Activated T-cell treated with anti-CD3 and anti-CD28 coated beads, Interleukin-2, amount 50 U/mL, for 24 hours (primary cell): Measurements from ENCODE around the gene DDIAS.

Experiments
- DNase-seq: peaks from one replicate; pipeline ENCODE4 v3.0.0-alpha.2; 2020
- H3K27ac Mint-ChIP-seq: 2 replicates; pipeline ENCODE4 v1.8.0; 2020; ENCODE audit warnings: mild to moderate bottlenecking, mixed read lengths
- H3K27me3 Mint-ChIP-seq: 2 replicates; pipeline ENCODE4 v1.8.0; 2020; ENCODE audit warnings: mixed read lengths
- H3K36me3 Mint-ChIP-seq: 2 replicates; pipeline ENCODE4 v1.8.0; 2020; ENCODE audit warnings: low read depth, mixed read lengths
- H3K4me1 Mint-ChIP-seq: 2 replicates; pipeline ENCODE4 v1.8.0; 2020; ENCODE audit warnings: low read depth, mixed read lengths
- H3K4me3 Mint-ChIP-seq: 2 replicates; pipeline ENCODE4 v1.8.0; 2020; ENCODE audit warnings: mild to moderate bottlenecking, moderate library complexity, mixed read lengths
- H3K9me3 Mint-ChIP-seq: 2 replicates; pipeline ENCODE4 v1.8.0; 2020; ENCODE audit warnings: mixed read lengths

DDIAS gene

GRCh38 chr11:82872377-82873150 lies 29.0 kb upstream of the DDIAS start:
- Mint-ChIP-seq H3K27me3 (no peaks in the 10 kb centered on the region), H3K27ac (peak overlapping the region; percentile 22), H3K4me3 (no peak overlapping the region), H3K9me3 (peaks cover 6% of the 10 kb centered on the region), H3K4me1 (peaks cover 30% of the 10 kb centered on the region), H3K36me3 (peaks cover 3% of the 10 kb centered on the region)
- no peak for DNase-seq

GRCh38 chr11:82873919-82874333 lies 27.6 kb upstream of the DDIAS start:
- no peak overlapping the region for H3K4me3 Mint-ChIP-seq
- H3K27ac Mint-ChIP-seq, result peak overlapping the region; percentile 79
- H3K9me3 Mint-ChIP-seq, result peaks cover 14% of the 10 kb centered on the region
- no peak for DNase-seq
- H3K36me3 Mint-ChIP-seq, result peaks cover 14% of the 10 kb centered on the region
- H3K4me1 Mint-ChIP-seq, result peaks cover 28% of the 10 kb centered on the region
- no peaks in the 10 kb centered on the region for H3K27me3 Mint-ChIP-seq

- peak overlapping the region; percentile 30 for H3K27ac Mint-ChIP-seq
These were observed 26.7 kb upstream of the DDIAS start for GRCh38 chr11:82874646-82875523.

DNA sequence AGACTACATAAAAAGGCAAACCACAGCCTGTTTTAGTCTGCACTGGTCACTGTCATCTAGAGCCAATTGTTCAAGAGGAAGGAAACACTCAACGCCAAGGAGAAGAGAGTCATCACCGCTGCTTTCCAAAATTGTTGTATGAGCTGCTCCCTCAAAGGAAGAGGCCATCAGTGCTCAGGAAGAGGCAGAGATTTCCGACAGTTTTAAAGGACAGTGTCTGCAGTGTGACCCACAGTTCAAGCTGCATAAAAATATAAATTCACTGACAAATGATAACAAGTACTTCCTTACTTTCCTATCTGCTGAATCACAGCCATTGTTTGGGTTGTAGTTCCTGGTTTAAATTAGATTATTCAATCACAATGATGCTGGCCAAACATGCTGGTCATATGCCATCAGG lies 17.7 kb upstream of the DDIAS start:
- Mint-ChIP-seq H3K36me3 (peaks cover 21% of the 10 kb centered on the region), H3K9me3 (peaks cover 10% of the 10 kb centered on the region), H3K27me3 (no peaks in the 10 kb centered on the region), H3K27ac (no peak overlapping the region), H3K4me1 (no peaks in the 10 kb centered on the region), H3K4me3 (no peak overlapping the region)
- DNase-seq, result no peak

More at GRCh38 chr11:82874646-82875523, 26.7 kb upstream of the DDIAS start:
- Mint-ChIP-seq H3K4me3 (no peak overlapping the region), H3K4me1 (peaks cover 28% of the 10 kb centered on the region), H3K9me3 (peaks cover 18% of the 10 kb centered on the region), H3K27me3 (no peaks in the 10 kb centered on the region), H3K36me3 (peaks cover 21% of the 10 kb centered on the region)
- no peak for DNase-seq

DNA sequence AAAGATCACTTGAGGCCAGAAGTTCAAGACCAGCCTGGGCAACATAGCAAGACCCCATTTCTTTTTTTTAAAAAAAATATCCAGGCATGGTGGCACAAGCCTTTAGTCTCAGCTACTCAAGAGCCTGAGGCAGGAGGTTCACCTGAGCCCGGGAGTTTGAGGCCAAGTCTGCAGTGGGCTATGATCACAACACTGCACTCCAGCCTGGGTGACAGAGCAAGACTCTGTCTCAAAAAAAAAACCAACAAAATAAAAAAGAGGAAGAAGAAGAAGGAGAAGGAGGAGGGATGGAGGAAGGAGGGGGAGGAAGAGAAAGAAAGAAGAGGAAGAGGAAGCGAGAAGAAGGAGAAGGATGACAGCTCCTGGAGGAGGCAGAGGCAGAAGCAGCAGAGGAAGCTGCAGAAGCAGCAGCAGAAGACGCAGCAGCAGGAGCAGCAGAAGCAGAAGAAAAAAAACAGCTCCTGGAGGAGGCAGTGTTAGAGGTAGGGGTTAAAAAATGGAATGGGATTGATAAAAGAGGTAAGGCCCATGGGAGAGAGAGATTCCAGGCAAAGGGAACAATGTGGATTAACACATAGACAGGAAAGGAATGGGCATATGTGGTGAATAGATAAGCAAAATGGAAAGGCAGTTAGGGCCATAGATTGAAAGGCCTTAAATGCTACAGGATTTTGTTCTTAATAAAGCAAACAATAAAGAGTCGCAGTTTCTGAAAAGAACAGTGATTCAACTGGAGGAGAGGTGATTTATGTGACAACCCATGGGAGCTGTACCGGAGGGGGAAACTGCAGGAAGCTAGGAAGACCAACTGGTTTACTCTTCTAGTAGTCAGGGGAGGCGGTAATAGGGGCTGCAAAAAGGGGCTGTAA lies 12.2 kb upstream of the DDIAS start:
- Mint-ChIP-seq H3K27ac (no peak overlapping the region), H3K4me3 (no peak overlapping the region), H3K27me3 (no peaks in the 10 kb centered on the region), H3K4me1 (peaks cover 5% of the 10 kb centered on the region), H3K9me3 (no peaks in the 10 kb centered on the region), H3K36me3 (no peaks in the 10 kb centered on the region)
- DNase-seq, result no peak

GRCh38 chr11:82890002-82890341 lies 11.6 kb upstream of the DDIAS start:
- H3K4me3 Mint-ChIP-seq, result no peak overlapping the region

GRCh38 chr11:82890936-82891335 lies 10.6 kb upstream of the DDIAS start:
- Mint-ChIP-seq H3K4me1 (peaks cover 13% of the 10 kb centered on the region), H3K4me3 (no peak overlapping the region)

More at GRCh38 chr11:82890002-82890341, 11.6 kb upstream of the DDIAS start:
- no peak for DNase-seq
- no peaks in the 10 kb centered on the region for H3K27me3 Mint-ChIP-seq
- H3K9me3 Mint-ChIP-seq, result no peaks in the 10 kb centered on the region
- no peak overlapping the region for H3K27ac Mint-ChIP-seq
- peaks cover 5% of the 10 kb centered on the region for H3K4me1 Mint-ChIP-seq
- no peaks in the 10 kb centered on the region for H3K36me3 Mint-ChIP-seq

GRCh38 chr11:82892611-82893169 lies 8.8 kb upstream of the DDIAS start:
- Mint-ChIP-seq H3K4me3 (no peak overlapping the region), H3K4me1 (peaks cover 26% of the 10 kb centered on the region), H3K27ac (no peak overlapping the region), H3K27me3 (no peaks in the 10 kb centered on the region), H3K36me3 (peaks cover 5% of the 10 kb centered on the region), H3K9me3 (no peaks in the 10 kb centered on the region)
- DNase-seq, result no peak

More at GRCh38 chr11:82890936-82891335, 10.6 kb upstream of the DDIAS start:
- H3K27ac Mint-ChIP-seq, result no peak overlapping the region
- H3K9me3 Mint-ChIP-seq, result no peaks in the 10 kb centered on the region
- no peak for DNase-seq
- no peaks in the 10 kb centered on the region for H3K27me3 Mint-ChIP-seq
- no peaks in the 10 kb centered on the region for H3K36me3 Mint-ChIP-seq

DNA sequence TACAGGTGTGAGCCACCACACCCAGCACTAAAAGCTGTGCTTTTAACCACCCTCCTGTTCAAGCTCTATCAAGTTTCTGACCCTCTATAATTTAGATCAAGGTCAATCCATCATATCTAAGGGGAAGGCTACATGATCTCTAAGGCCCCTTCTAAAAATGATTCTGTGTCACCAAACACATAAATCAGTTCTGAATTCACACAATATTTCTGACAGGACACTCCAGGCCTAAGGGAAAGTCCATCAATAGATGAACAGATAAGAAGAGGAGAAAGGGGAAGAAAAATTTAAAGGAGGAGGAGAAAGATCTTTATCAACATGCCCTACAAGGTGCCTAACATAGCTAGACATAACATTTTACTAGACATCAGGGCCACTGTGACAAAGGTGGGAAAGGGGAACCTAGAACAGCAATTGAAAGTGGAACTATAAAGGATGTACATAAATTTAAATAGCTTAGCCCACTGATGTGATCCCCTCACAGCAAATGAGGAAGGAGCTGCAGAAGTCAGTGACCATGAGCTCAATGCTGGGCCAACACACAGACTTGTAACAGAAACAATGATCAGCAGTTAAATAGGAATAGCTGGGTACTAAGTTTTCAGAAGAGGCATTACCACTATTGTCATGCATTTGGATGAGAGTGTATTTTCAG lies 6.0 kb upstream of the DDIAS start:
- Mint-ChIP-seq H3K9me3 (no peaks in the 10 kb centered on the region), H3K36me3 (peaks cover 8% of the 10 kb centered on the region), H3K4me3 (no peak overlapping the region), H3K27ac (no peak overlapping the region), H3K27me3 (no peaks in the 10 kb centered on the region), H3K4me1 (peaks cover 45% of the 10 kb centered on the region)
- DNase-seq, result no peak

DNA sequence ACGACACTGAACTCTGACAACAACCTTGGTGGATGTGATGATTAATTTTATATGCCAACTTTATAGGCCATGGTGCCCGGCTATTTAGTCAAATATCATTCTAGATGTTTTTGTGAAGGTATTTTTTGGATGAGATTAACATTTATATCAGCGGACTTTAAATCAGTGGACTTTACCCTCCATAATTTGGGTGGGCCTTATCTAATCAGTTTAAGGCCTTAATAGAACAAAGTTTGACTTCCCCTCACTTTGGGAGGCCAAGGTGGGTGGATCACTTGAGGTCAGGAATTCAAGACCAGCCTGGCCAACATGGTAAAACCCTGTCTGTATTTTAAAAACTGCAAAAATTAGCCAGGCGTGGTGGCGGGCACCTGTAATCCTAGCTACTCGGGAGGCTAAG lies 5.4 kb upstream of the DDIAS start:
- H3K9me3 Mint-ChIP-seq, result no peaks in the 10 kb centered on the region
- DNase-seq, result no peak
- H3K27ac Mint-ChIP-seq, result no peak overlapping the region
- H3K4me3 Mint-ChIP-seq, result no peak overlapping the region
- no peaks in the 10 kb centered on the region for H3K27me3 Mint-ChIP-seq
- H3K4me1 Mint-ChIP-seq, result peaks cover 49% of the 10 kb centered on the region
- H3K36me3 Mint-ChIP-seq, result peaks cover 11% of the 10 kb centered on the region

DNA sequence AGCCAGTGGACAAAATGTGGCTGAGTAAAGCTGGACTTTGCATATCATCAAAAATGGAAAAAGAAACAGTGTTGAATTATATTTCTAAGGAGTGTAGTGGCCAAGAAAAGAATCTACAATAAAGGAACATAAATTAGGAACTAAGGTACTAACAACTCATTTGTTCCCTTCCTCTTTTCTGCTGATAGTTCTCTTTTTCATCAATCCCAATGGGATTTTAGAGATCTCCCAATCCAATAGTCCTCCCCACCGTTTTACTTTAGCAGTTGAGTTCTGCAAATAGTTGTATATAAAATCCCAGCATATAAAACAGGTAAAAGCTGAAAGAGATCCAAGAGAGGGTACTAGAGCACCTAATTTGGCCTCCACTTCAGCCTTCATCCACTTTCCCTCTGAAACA lies 3.3 kb upstream of the DDIAS start:
- H3K27me3 Mint-ChIP-seq, result no peaks in the 10 kb centered on the region
- H3K4me3 Mint-ChIP-seq, result peak overlapping the region; percentile 36
- H3K4me1 Mint-ChIP-seq, result peaks cover 60% of the 10 kb centered on the region
- H3K27ac Mint-ChIP-seq, result no peak overlapping the region
- DNase-seq, result no peak
- peaks cover 24% of the 10 kb centered on the region for H3K36me3 Mint-ChIP-seq
- no peaks in the 10 kb centered on the region for H3K9me3 Mint-ChIP-seq

DNA sequence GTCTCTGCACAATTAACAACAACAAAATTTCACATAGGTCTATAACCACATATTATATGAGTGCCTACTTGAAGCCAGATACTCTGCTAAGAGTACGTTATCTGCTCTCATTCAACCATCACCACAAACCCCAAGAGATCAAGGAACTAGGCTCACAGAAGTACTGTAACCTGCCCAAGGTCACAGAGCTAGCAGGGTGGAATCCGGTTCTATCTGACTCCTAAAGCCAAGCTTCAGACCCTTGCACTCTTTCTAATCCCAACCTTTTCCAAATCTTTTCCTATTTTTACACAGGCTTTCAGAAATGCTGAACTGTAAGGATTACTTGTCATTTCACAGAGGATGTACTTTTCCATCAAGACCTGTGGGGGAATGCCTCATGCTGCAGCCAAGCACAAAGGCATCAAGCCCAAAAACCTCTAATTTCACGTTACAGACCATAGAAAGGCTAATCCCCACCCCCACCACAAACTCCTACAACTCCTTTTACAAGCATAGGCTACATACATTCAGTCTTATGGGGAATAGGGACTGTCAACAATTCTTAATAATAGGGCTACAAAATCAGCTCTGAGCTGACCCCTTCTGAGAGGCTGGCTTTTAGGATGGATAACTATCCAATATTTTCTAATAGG lies 2.2 kb upstream of the DDIAS start:
- peak overlapping the region; percentile 99 for H3K27ac Mint-ChIP-seq
- H3K36me3 Mint-ChIP-seq, result peaks cover 27% of the 10 kb centered on the region
- no peak for DNase-seq
- H3K4me1 Mint-ChIP-seq, result peaks cover 70% of the 10 kb centered on the region
- no peaks in the 10 kb centered on the region for H3K9me3 Mint-ChIP-seq
- no peaks in the 10 kb centered on the region for H3K27me3 Mint-ChIP-seq
- H3K4me3 Mint-ChIP-seq, result peak overlapping the region; percentile 96

- H3K4me1 Mint-ChIP-seq, result peaks cover 71% of the 10 kb centered on the region
- H3K36me3 Mint-ChIP-seq, result peaks cover 27% of the 10 kb centered on the region
- H3K27ac Mint-ChIP-seq, result peak overlapping the region; percentile 99
- no peak for DNase-seq
- H3K9me3 Mint-ChIP-seq, result no peaks in the 10 kb centered on the region
- peak overlapping the region; percentile 96 for H3K4me3 Mint-ChIP-seq
- no peaks in the 10 kb centered on the region for H3K27me3 Mint-ChIP-seq
These were observed 1.6 kb upstream of the DDIAS start for GRCh38 chr11:82899957-82900276.
